Endothelial cell (in vitro differentiated cells): ENCODE measurements around the gene FXYD2. TPM values are rescaled to one million over a fixed set of nuclear protein-coding genes. Genes with fewer than 3 reads are reported as not detected.

Experiments
- DNase-seq: peaks from one replicate; pipeline ENCODE4 v3.0.0; 2021; ENCODE audit warnings: low spot score
- H3K27ac Mint-ChIP-seq: one replicate; pipeline ENCODE4 v1.8.0; 2021; ENCODE audit warnings: mixed read lengths, inconsistent platforms; ENCODE audit not compliant: unreplicated experiment
- H3K27me3 Mint-ChIP-seq: one replicate; pipeline ENCODE4 v1.8.0; 2021; ENCODE audit warnings: mild to moderate bottlenecking, moderate library complexity, mixed read lengths, inconsistent platforms; ENCODE audit not compliant: unreplicated experiment
- H3K36me3 Mint-ChIP-seq: one replicate; pipeline ENCODE4 v1.8.0; 2021; ENCODE audit warnings: mild to moderate bottlenecking, low read depth, mixed read lengths, inconsistent platforms; ENCODE audit not compliant: unreplicated experiment
- H3K4me1 Mint-ChIP-seq: one replicate; pipeline ENCODE4 v1.8.0; 2021; ENCODE audit warnings: mild to moderate bottlenecking, mixed read lengths, inconsistent platforms; ENCODE audit not compliant: unreplicated experiment
- H3K4me3 Mint-ChIP-seq: one replicate; pipeline ENCODE4 v1.8.0; 2021; ENCODE audit warnings: mild to moderate bottlenecking, mixed read lengths, inconsistent platforms; ENCODE audit not compliant: unreplicated experiment
- H3K9me3 Mint-ChIP-seq: one replicate; pipeline ENCODE4 v1.8.0; 2021; ENCODE audit warnings: mixed read lengths, inconsistent platforms; ENCODE audit not compliant: unreplicated experiment
- total RNA-seq: library from RNA; stranded (reverse); fragmentation: NEBNext Ultra II Directional; extraction: Animal tissue kit (Norgen Biotek cat#: 25700); gene quantifications from one replicate; pipeline ENCODE4 v1.2.1, GENCODE V29; 2021; ENCODE audit not compliant: unreplicated experiment
- TF ChIP-seq, protein P1 (sequence below): fragments of 200-600 bp; sonication (generic); IDR thresholded peaks from one replicate; pipeline ENCODE4 v1.5.0; 2021; ENCODE audit warnings: antibody characterized with exemption; ENCODE audit not compliant: unreplicated experiment

FXYD2 gene
- total RNA-seq, 1 donor from 2014 or later, result not detected

DNA sequence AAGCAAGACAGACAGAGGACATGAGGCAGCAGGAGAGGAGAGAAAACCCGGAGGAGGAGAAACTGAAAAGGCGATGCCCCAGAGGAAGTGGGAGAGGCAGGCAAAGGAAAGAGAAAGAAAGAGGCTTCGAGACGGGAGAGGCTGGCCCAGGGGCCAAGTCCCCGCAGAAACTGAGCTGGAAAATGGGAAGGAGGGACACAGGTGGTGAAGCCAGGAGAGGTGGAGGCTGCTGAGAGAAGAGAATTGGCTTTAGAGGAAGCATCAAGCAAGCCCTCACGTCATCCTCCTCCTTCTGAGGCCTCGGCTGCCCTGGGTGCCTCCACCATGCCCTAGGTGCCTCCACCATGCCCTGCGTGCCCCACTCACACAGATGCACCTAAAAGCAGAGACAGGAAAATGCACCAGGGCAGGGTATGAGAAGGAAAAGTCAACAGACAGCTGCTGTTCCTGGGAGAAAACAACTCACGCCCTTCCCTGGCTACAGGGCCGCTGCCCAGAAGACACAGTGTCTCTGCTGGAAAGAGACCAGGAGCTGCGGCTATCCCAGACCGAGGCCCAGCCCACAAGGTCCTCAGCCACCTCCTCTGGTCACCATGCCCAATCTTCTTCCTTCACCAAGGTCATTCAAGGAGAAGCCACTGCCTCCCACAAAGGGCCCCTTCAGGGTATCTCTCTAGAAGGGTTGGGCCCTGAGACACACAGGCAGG is 37.6 kb upstream of the FXYD2 start:
- TF ChIP-seq, protein P1, sequence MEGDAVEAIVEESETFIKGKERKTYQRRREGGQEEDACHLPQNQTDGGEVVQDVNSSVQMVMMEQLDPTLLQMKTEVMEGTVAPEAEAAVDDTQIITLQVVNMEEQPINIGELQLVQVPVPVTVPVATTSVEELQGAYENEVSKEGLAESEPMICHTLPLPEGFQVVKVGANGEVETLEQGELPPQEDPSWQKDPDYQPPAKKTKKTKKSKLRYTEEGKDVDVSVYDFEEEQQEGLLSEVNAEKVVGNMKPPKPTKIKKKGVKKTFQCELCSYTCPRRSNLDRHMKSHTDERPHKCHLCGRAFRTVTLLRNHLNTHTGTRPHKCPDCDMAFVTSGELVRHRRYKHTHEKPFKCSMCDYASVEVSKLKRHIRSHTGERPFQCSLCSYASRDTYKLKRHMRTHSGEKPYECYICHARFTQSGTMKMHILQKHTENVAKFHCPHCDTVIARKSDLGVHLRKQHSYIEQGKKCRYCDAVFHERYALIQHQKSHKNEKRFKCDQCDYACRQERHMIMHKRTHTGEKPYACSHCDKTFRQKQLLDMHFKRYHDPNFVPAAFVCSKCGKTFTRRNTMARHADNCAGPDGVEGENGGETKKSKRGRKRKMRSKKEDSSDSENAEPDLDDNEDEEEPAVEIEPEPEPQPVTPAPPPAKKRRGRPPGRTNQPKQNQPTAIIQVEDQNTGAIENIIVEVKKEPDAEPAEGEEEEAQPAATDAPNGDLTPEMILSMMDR, result no peak
- Mint-ChIP-seq H3K4me3 (peak overlapping the region; percentile 17), H3K27me3 (peaks cover 9% of the 10 kb centered on the region), H3K36me3 (no peaks in the 10 kb centered on the region), H3K9me3 (no peaks in the 10 kb centered on the region), H3K27ac (peak overlapping the region; percentile 72), H3K4me1 (peaks cover 26% of the 10 kb centered on the region)
- no peak for DNase-seq

DNA sequence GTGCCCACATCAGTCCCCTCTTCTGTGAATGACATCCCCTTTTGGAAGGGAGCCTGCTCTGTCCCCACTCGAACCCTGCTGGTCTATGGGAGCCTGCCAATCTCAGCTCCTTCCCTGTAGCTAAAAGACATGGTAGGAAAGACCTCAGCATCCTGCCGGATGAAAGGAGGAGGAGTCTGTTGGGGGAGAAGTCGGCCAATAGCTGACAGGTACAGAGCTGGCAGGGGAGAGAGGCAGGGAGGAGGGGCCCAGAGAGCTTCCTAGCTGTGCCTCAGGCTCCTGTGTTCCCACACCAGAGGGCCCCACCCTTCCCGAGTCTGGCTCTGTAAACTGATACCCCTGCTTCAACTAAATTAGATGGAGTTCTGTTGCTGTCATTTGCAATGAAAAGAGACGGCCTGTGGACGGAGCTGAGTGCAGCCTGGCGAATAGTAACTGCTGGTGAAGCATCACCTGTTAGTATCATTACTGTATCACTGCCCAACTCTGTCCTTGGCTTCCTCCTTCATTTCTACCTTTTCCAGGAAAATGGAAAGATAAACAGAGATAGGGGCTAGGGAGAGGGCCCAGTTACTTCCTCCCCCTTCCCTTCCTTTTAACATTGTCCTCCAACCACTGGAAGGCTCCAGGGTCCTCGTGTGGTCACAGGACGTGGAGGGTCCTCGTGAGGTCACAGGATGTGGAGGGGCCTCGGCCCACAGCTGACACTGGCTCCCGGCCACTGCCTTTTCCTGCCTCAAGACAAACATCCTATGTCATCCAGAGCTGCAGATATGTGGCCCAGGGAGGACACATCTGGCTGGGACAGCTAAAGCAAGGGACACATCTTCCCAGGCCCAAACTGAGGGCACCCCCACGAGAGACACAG is 36.8 kb upstream of the FXYD2 start:
- Mint-ChIP-seq H3K4me3 (peak overlapping the region; percentile 17), H3K9me3 (no peaks in the 10 kb centered on the region), H3K27ac (peak overlapping the region; percentile 72), H3K4me1 (peaks cover 26% of the 10 kb centered on the region), H3K36me3 (no peaks in the 10 kb centered on the region), H3K27me3 (peaks cover 10% of the 10 kb centered on the region)
- TF ChIP-seq, protein P1, result no peak
- no peak for DNase-seq

DNA sequence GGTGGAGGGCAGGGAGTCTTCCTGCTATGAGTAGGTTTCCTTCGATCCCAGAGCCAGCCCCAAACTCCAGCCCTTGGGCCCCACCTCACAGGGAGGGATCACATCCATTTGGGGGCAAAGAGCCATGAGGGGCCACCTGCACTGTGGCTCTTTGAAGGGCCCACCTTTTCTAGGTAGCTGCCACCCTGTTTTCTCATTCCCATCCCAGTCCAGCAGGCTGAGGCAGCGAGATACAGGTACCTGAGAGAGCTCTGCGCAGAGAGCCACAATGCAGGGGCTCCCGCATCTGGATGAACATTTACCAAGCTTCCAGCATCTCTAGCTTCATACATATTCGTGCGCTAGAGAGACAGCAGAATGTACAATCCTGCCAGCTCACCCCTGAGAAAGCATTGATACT is 35.6 kb upstream of the FXYD2 start:
- H3K4me1 Mint-ChIP-seq, result peaks cover 26% of the 10 kb centered on the region
- DNase-seq, result no peak
- no peak overlapping the region for H3K4me3 Mint-ChIP-seq
- peaks cover 9% of the 10 kb centered on the region for H3K27me3 Mint-ChIP-seq
- no peaks in the 10 kb centered on the region for H3K9me3 Mint-ChIP-seq
- no peak overlapping the region for H3K27ac Mint-ChIP-seq
- no peaks in the 10 kb centered on the region for H3K36me3 Mint-ChIP-seq
- TF ChIP-seq, protein P1, result no peak

DNA sequence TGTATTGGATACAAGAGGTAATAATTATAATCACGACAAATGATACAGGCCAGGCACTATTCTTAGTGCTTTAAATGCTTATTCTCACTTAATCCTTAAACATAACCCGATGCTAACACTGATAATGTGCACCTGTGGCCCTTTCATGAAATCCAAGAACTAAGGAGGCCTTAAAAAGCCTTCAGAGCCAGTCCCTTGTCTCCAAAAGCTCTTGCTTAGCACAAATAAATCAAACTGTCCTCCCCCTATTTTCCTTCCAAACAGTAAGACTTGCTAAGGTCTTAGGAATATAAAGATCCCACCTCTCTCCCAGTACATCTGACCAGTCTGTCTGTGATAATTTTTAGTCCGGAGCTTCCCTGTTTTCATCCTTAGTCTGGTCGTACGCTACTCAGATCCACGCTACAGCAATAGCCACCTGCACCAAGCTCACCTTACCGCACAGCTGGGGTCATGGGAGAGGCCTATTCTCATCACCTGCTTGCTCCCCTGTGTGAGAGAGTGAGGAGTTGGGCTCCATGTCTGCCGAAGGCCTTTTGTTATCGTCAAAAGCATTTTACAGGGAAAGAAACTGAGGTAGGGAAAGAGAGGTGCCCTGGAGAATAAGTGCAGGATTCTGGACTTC is 35.1 kb upstream of the FXYD2 start:
- Mint-ChIP-seq H3K27me3 (peaks cover 9% of the 10 kb centered on the region), H3K36me3 (no peaks in the 10 kb centered on the region), H3K4me1 (peaks cover 28% of the 10 kb centered on the region), H3K4me3 (no peak overlapping the region), H3K27ac (no peak overlapping the region), H3K9me3 (no peaks in the 10 kb centered on the region)
- DNase-seq, result no peak
- TF ChIP-seq, protein P1, result no peak
